Measurements from ENCODE around the gene CCDC85C. TPM values are rescaled to one million over a fixed set of nuclear protein-coding genes. Genes with fewer than 3 reads are reported as not detected.

CCDC85C gene
- total RNA-seq, 2 experiments from 2014 or later, result 6.4 to 15.0 TPM

DNA sequence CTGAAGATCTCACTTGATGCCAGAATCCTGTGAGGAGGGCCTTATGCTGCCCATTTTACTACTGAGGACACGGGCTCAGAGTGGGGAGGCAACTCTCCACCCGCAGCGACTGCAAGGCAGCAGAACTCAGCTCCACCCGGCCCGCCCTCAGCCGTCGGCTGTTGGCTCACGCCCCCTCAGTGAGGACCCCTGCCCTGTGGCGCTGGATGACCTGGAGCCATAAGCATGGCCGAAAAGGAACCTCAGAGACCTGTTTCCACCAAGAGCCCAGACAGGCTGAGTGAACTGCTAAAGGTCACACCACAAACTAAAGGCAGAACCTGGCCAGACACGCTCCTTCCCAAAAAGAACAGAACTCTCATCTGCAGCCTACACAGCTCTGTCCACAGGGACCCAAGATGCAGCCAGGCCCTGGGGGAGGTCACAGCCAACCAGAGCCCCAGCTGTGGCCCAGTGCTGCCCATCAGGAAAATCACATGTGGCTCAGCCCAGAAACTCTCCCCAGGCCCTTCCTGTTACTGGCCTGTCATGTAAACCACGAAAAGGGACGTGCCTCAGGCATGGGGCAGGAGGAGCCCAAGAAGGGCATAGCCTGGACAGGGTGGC lies 90.0 kb downstream of the CCDC85C start:
- no peaks in the 10 kb centered on the region for H3K9me3 ChIP-seq (ENCODE audit: low read length)
- H4K20me1 ChIP-seq (ENCODE audit: insufficient read depth, low read length), result no peaks in the 10 kb centered on the region
- POLR2A ChIA-PET, result no interaction called here
- peaks cover 21% of the 10 kb centered on the region for H3K36me3 ChIP-seq (ENCODE audit: insufficient read depth, low read length)
- no TSS peak for BruUV-seq (replicated peaks)
- H3K27ac ChIP-seq (ENCODE audit: low read depth, low read length, poor library complexity, severe bottlenecking), result no peak overlapping the region
- CTCF ChIA-PET (ENCODE audit: unreplicated experiment), result no interaction called here
- intact Hi-C loops (cut with micrococcal nuclease; ENCODE audit: unreplicated experiment), result no loop called here
- no peak overlapping the region for H2AFZ ChIP-seq (ENCODE audit: low read length)
- H3K4me3 ChIP-seq (ENCODE audit: low read depth, low read length, poor library complexity, severe bottlenecking), result no peak overlapping the region
- TF ChIP-seq, protein P1, sequence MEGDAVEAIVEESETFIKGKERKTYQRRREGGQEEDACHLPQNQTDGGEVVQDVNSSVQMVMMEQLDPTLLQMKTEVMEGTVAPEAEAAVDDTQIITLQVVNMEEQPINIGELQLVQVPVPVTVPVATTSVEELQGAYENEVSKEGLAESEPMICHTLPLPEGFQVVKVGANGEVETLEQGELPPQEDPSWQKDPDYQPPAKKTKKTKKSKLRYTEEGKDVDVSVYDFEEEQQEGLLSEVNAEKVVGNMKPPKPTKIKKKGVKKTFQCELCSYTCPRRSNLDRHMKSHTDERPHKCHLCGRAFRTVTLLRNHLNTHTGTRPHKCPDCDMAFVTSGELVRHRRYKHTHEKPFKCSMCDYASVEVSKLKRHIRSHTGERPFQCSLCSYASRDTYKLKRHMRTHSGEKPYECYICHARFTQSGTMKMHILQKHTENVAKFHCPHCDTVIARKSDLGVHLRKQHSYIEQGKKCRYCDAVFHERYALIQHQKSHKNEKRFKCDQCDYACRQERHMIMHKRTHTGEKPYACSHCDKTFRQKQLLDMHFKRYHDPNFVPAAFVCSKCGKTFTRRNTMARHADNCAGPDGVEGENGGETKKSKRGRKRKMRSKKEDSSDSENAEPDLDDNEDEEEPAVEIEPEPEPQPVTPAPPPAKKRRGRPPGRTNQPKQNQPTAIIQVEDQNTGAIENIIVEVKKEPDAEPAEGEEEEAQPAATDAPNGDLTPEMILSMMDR (conservative IDR thresholded peaks at IDR 0.05; ENCODE audit: low read length), result no peak
- no peak for TF ChIP-seq EZH2phosphoT487 (IDR thresholded peaks at IDR 0.05; ENCODE audit: borderline replicate concordance, low read depth, low read length)
- no peaks in the 10 kb centered on the region for H3K4me1 ChIP-seq (ENCODE audit: insufficient read depth, low read length, poor library complexity, severe bottlenecking)
- no peaks in the 10 kb centered on the region for H3K9me2 ChIP-seq (ENCODE audit: insufficient read depth, low read length)
- H3K4me2 ChIP-seq (ENCODE audit: low read length), result no peak overlapping the region
- no peaks in the 10 kb centered on the region for H3K79me2 ChIP-seq (ENCODE audit: insufficient read depth, low read depth, low read length)
- DNase-seq (ENCODE audit: low spot score), result no peak

DNA sequence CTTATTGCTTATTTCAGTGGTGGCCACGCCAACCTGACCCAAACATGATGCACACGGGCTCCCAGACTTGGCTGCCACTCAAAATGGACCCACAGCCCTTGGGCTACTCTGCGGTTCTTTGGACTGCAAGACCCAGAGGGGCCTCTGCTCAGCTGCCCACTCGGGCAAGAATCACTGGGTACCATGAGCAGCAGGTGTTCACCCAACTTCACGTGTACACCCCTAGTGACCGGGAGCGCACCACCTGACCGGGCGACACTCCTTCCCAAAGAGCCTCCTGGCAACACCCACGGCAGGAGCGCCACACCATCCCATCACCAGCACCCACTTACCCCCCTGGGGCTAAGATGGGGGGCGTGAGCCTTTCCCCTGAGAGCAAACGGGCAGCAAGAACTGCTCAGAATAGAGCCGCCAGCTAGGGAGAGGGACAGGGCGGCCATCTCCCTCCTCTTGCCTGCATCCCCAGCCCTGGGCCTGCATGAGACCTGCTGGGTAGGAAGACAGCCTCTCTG lies 90.8 kb downstream of the CCDC85C start:
- H2AFZ ChIP-seq (ENCODE audit: low read length), result no peak overlapping the region
- H4K20me1 ChIP-seq (ENCODE audit: insufficient read depth, low read length), result no peaks in the 10 kb centered on the region
- no peaks in the 10 kb centered on the region for H3K9me3 ChIP-seq (ENCODE audit: low read length)
- TF ChIP-seq, protein P1 (conservative IDR thresholded peaks at IDR 0.05; ENCODE audit: low read length), result no peak
- TF ChIP-seq EZH2phosphoT487 (IDR thresholded peaks at IDR 0.05; ENCODE audit: borderline replicate concordance, low read depth, low read length), result no peak
- H3K4me3 ChIP-seq (ENCODE audit: low read depth, low read length, poor library complexity, severe bottlenecking), result no peak overlapping the region
- no TSS peak for BruUV-seq (replicated peaks)
- no peak for DNase-seq (ENCODE audit: low spot score)
- no peak overlapping the region for H3K4me2 ChIP-seq (ENCODE audit: low read length)
- H3K36me3 ChIP-seq (ENCODE audit: insufficient read depth, low read length), result peaks cover 29% of the 10 kb centered on the region
- H3K27ac ChIP-seq (ENCODE audit: low read depth, low read length, poor library complexity, severe bottlenecking), result no peak overlapping the region
- no peaks in the 10 kb centered on the region for H3K4me1 ChIP-seq (ENCODE audit: insufficient read depth, low read length, poor library complexity, severe bottlenecking)
- no peaks in the 10 kb centered on the region for H3K9me2 ChIP-seq (ENCODE audit: insufficient read depth, low read length)
- ChIA-PET POLR2A (no interaction called here), CTCF (ENCODE audit: unreplicated experiment) (no interaction called here)
- H3K79me2 ChIP-seq (ENCODE audit: insufficient read depth, low read depth, low read length), result no peaks in the 10 kb centered on the region
- intact Hi-C loops (cut with micrococcal nuclease; ENCODE audit: unreplicated experiment), result no loop called here

DNA sequence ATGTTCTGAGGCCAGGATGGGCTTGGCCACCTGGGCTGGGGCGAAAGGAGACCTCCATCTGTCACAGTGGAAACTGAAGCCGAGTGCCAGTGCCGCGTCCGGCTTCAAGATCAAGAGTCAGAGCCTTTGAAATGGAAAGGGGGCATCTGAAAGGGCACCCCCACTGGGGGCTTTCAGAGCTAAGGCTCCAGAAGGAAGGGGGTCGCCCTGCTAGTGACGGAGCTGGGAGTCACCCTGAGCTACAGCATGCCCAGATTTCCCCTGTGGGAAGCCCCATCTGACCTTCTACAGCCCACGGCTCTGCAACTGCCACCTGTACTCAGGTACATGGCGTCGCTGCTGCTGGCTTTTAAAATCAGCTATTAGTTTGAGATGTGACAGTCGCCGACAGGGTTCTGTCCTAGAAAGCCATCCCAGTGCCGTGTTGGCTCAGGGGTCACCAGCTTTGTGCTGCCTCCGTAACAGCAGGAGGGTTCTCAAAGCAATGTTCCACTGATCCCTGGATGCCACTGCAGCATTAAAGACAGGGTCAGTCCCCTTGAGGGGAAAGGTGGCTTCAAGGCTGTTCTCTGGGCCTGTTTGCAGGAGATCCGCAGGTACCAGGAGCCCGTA lies 91.3 kb downstream of the CCDC85C start:
- H3K36me3 ChIP-seq (ENCODE audit: insufficient read depth, low read length), result peaks cover 34% of the 10 kb centered on the region
- no peaks in the 10 kb centered on the region for H3K9me3 ChIP-seq (ENCODE audit: low read length)
- H3K4me3 ChIP-seq (ENCODE audit: low read depth, low read length, poor library complexity, severe bottlenecking), result no peak overlapping the region
- H3K9me2 ChIP-seq (ENCODE audit: insufficient read depth, low read length), result no peaks in the 10 kb centered on the region
- DNase-seq (ENCODE audit: low spot score), result no peak
- H3K4me1 ChIP-seq (ENCODE audit: insufficient read depth, low read length, poor library complexity, severe bottlenecking), result no peaks in the 10 kb centered on the region
- no peak overlapping the region for H3K27ac ChIP-seq (ENCODE audit: low read depth, low read length, poor library complexity, severe bottlenecking)
- no peak overlapping the region for H3K4me2 ChIP-seq (ENCODE audit: low read length)
- no peaks in the 10 kb centered on the region for H4K20me1 ChIP-seq (ENCODE audit: insufficient read depth, low read length)
- H3K79me2 ChIP-seq (ENCODE audit: insufficient read depth, low read depth, low read length), result no peaks in the 10 kb centered on the region
- no TSS peak for BruUV-seq (replicated peaks)
- intact Hi-C loops (cut with micrococcal nuclease; ENCODE audit: unreplicated experiment), result no loop called here
- ChIA-PET POLR2A (no interaction called here), CTCF (ENCODE audit: unreplicated experiment) (no interaction called here)
- TF ChIP-seq EZH2phosphoT487 (IDR thresholded peaks at IDR 0.05; ENCODE audit: borderline replicate concordance, low read depth, low read length), result no peak
- TF ChIP-seq, protein P1 (conservative IDR thresholded peaks at IDR 0.05; ENCODE audit: low read length), result no peak
- H2AFZ ChIP-seq (ENCODE audit: low read length), result no peak overlapping the region

Data from OCI-LY7 (cell line).